ENCODE measurements around the gene KIAA0319L. TPM values are rescaled to one million over a fixed set of nuclear protein-coding genes. Genes with fewer than 3 reads are reported as not detected.
"Not testable (repeated sequence)": the region's sequence is repeated elsewhere in the genome, so short reads cannot be mapped to it uniquely, and the experiment has no call there.

Gene KIAA0319L
- total and polyA plus RNA-seq, 2 experiments from 2014 or later, result 56.7 to 77.3 TPM

DNA sequence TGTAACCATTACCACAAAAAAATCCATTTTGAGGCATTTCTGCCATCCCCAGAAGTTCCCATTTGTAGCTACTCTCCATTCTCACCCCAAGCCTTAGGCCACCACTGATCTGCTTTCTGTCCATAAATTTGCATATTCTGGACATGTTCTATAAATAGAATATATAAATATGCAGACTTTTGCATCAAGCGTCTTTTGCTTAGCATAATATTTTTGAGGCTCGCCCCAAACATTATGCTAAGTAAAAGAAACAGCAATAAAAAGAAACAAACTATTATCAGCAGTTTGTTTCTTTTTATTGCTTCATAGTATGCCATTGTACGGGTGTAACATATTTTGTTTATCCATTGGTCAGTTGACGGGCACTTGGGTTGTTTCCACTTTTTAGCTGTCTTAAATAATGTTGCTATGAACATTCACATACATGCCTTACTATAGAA, 23.8 kb upstream of the KIAA0319L start:
- H3K9me3 ChIP-seq (ENCODE audit: low read depth), result no peaks in the 10 kb centered on the region
- no peak for DNase-seq (ENCODE audit: low read depth in 1 of 2, low spot score in 1 of 2)
- TF ChIP-seq, protein P1, sequence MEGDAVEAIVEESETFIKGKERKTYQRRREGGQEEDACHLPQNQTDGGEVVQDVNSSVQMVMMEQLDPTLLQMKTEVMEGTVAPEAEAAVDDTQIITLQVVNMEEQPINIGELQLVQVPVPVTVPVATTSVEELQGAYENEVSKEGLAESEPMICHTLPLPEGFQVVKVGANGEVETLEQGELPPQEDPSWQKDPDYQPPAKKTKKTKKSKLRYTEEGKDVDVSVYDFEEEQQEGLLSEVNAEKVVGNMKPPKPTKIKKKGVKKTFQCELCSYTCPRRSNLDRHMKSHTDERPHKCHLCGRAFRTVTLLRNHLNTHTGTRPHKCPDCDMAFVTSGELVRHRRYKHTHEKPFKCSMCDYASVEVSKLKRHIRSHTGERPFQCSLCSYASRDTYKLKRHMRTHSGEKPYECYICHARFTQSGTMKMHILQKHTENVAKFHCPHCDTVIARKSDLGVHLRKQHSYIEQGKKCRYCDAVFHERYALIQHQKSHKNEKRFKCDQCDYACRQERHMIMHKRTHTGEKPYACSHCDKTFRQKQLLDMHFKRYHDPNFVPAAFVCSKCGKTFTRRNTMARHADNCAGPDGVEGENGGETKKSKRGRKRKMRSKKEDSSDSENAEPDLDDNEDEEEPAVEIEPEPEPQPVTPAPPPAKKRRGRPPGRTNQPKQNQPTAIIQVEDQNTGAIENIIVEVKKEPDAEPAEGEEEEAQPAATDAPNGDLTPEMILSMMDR (IDR thresholded peaks at IDR 0.05; ENCODE audit: low read depth, low read length), result no peak
- H3K27ac ChIP-seq, result no peak overlapping the region
- no peak overlapping the region for H3K4me3 ChIP-seq
- no peaks in the 10 kb centered on the region for H3K36me3 ChIP-seq
- H3K27me3 ChIP-seq, result peaks cover 45% of the 10 kb centered on the region
- no peaks in the 10 kb centered on the region for H3K4me1 ChIP-seq (ENCODE audit: low read depth)

DNA sequence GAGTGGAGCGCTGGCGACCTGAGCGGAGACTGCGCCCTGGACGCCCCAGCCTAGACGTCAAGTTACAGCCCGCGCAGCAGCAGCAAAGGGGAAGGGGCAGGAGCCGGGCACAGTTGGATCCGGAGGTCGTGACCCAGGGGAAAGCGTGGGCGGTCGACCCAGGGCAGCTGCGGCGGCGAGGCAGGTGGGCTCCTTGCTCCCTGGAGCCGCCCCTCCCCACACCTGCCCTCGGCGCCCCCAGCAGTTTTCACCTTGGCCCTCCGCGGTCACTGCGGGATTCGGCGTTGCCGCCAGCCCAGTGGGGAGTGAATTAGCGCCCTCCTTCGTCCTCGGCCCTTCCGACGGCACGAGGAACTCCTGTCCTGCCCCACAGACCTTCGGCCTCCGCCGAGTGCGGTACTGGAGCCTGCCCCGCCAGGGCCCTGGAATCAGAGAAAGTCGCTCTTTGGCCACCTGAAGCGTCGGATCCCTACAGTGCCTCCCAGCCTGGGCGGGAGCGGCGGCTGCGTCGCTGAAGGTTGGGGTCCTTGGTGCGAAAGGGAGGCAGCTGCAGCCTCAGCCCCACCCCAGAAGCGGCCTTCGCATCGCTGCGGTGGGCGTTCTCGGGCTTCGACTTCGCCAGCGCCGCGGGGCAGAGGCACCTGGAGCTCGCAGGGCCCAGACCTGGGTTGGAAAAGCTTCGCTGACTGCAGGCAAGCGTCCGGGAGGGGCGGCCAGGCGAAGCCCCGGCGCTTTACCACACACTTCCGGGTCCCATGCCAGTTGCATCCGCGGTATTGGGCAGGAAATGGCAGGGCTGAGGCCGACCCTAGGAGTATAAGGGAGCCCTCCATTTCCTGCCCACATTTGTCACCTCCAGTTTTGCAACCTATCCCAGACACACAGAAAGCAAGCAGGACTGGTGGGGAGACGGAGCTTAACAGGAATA, 20.1 kb upstream of the KIAA0319L start:
- Histone ChIP-seq H3K36me3 (no peaks in the 10 kb centered on the region), H3K27me3 (peaks cover 82% of the 10 kb centered on the region), H3K4me1 (ENCODE audit: low read depth) (no peaks in the 10 kb centered on the region), H3K9me3 (ENCODE audit: low read depth) (no peaks in the 10 kb centered on the region), H3K4me3 (no peak overlapping the region), H3K27ac (no peak overlapping the region)
- TF ChIP-seq, protein P1 (IDR thresholded peaks at IDR 0.05; ENCODE audit: low read depth, low read length), result no peak
- DNase-seq (ENCODE audit: low read depth in 1 of 2, low spot score in 1 of 2), result peak in 1 of 2 donors; percentile 27

DNA sequence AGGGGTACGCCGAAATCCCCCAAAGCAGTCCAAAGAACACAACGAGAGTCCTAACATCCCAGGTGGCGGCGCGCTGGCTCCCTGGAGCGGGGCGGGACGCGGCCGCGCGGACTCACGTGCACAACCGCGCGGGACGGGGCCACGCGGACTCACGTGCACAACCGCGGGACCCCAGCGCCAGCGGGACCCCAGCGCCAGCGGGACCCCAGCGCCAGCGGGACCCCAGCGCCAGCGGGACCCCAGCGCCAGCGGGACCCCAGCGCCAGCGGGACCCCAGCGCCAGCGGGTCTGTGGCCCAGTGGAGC, 19.5 kb upstream of the KIAA0319L start:
- DNase-seq (ENCODE audit: low read depth in 1 of 2, low spot score in 1 of 2); H3K36me3 ChIP-seq; H3K9me3 ChIP-seq (ENCODE audit: low read depth); H3K4me3 ChIP-seq; H3K4me1 ChIP-seq (ENCODE audit: low read depth); H3K27ac ChIP-seq: not testable (repeated sequence)
- H3K27me3 ChIP-seq, result peaks cover 84% of the 10 kb centered on the region

DNA sequence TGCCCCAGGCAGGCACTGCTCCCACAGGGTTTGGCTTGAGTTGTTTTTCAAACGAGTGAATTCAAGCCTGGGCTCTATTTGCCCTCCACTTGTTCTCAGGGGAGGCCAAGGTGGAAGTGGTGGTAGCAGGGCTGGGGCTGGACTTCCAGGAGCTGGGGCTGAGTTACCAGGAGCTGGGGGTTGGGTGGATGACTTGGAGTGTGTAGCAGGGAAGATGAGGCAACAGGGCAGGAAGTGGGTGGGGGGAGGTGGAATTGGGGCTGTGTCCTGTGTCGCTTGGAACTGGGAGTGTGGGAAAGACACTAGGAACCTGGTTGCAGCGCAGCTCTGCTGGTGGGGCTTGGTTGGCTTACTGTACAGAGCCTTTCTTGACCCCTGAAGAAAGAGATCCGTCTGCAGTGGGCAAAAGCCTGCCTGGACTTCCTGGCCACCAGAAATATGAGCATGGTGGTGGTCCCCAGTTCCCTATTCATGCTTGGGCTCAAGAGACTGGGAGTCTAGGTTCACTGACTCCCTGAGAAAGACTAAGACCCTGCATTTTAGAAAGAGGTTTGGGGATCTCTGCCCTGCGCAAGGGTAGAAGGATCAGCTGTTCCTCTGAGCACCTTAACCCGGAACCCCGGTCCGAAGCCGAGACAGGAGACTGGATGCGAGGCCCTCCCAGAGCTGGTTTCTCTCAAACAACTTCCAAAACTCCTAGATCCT, 19.0 kb upstream of the KIAA0319L start:
- Histone ChIP-seq H3K4me1 (ENCODE audit: low read depth) (no peaks in the 10 kb centered on the region), H3K9me3 (ENCODE audit: low read depth) (no peaks in the 10 kb centered on the region), H3K4me3 (no peak overlapping the region), H3K27ac (no peak overlapping the region), H3K27me3 (peaks cover 86% of the 10 kb centered on the region), H3K36me3 (no peaks in the 10 kb centered on the region)
- TF ChIP-seq, protein P1 (IDR thresholded peaks at IDR 0.05; ENCODE audit: low read depth, low read length), result no peak
- DNase-seq (ENCODE audit: low read depth in 1 of 2, low spot score in 1 of 2), result no peak

DNA sequence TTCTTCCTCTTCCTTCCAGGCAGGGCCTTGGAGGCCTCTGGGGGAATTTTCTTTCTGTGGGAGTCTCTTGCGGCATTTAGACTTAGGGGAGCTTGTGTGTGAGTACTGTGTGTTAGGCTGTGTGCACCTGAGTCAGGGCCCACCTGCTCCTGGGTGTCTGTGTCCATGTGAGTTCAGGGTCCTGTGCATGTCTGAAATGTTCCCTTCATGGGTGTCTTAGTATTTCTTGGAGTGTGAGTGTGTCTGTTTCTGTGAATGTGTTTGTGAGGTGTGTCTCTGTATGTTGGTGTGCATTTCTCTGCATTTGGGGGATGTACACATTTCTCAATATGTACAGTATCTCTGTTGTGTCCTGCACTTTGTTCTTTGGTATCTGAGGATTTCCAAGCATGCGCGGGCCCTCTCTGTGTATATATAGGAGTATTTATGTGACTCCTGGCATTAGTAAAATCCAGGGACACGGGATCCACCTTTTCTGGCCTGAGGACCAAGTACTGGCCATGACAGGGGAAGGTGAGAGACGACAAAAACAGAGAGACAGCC, 18.3 kb upstream of the KIAA0319L start:
- peaks cover 93% of the 10 kb centered on the region for H3K27me3 ChIP-seq
- no peaks in the 10 kb centered on the region for H3K36me3 ChIP-seq
- no peak overlapping the region for H3K27ac ChIP-seq
- H3K9me3 ChIP-seq (ENCODE audit: low read depth), result no peaks in the 10 kb centered on the region
- TF ChIP-seq, protein P1 (IDR thresholded peaks at IDR 0.05; ENCODE audit: low read depth, low read length), result no peak
- no peak for DNase-seq (ENCODE audit: low read depth in 1 of 2, low spot score in 1 of 2)
- H3K4me1 ChIP-seq (ENCODE audit: low read depth), result no peaks in the 10 kb centered on the region
- no peak overlapping the region for H3K4me3 ChIP-seq
